ENCODE measurements around the gene POU3F2.
A peak's percentile ranks its signal among the peaks of the same experiment; 100 is the strongest.

Gene POU3F2

GRCh38 chr6:98834060-98835031, at the start of gene POU3F2:
TSS of gene POU3F2 (plus strand) at chr6:98834574. CDS start at chr6:98834874, 300 bp downstream.
- Histone ChIP-seq H4K20me1 (ENCODE audit: insufficient read depth, low read length, poor library complexity, severe bottlenecking) (no peaks in the 10 kb centered on the region), H3K9me3 (ENCODE audit: insufficient read depth, low read depth, low read length) (no peaks in the 10 kb centered on the region), H3K9ac (ENCODE audit: low read depth, low read length, poor library complexity, severe bottlenecking) (peak within 1 kb of the TSS; percentile 71), H3K4me2 (ENCODE audit: low read depth, low read length, poor library complexity, severe bottlenecking) (peak within 1 kb of the TSS; percentile 96), H2AFZ (ENCODE audit: low read length) (peak within 1 kb of the TSS; percentile 99), H3K9me2 (replicated peaks; ENCODE audit: low read depth, low read length) (no peaks in the 10 kb centered on the region), H3K4me3 (ENCODE audit: low read length, poor library complexity, severe bottlenecking) (peak within 1 kb of the TSS; percentile 88), H3K27me3 (ENCODE audit: insufficient read depth, low read length, poor library complexity, severe bottlenecking) (peaks cover 11% of the 10 kb centered on the region), H3K79me2 (ENCODE audit: insufficient read depth, low read length) (peaks cover 12% of the 10 kb centered on the region; the same call in 1 of the 2 replicates), H3K4me1 (ENCODE audit: insufficient read depth, low read length, poor library complexity, severe bottlenecking) (peaks cover 27% of the 10 kb centered on the region), H3K36me3 (ENCODE audit: insufficient read depth, low read length) (no peaks in the 10 kb centered on the region), H3F3A (ENCODE audit: low read depth) (no peaks in the 10 kb centered on the region)
- TF ChIP-seq EZH2phosphoT487 (IDR thresholded peaks at IDR 0.05; ENCODE audit: borderline replicate concordance) (no peak), CTCF (conservative IDR thresholded peaks at IDR 0.05; ENCODE audit: low read length) (no peak)

- no peak overlapping the region for H3K9ac ChIP-seq (ENCODE audit: low read depth, low read length, poor library complexity, severe bottlenecking)
- no peaks in the 10 kb centered on the region for H3K79me2 ChIP-seq (ENCODE audit: insufficient read depth, low read length)
- no peaks in the 10 kb centered on the region for H4K20me1 ChIP-seq (ENCODE audit: insufficient read depth, low read length, poor library complexity, severe bottlenecking)
- no peak overlapping the region for H2AFZ ChIP-seq (ENCODE audit: low read length)
- H3K27me3 ChIP-seq (ENCODE audit: insufficient read depth, low read length, poor library complexity, severe bottlenecking), result no peaks in the 10 kb centered on the region
- H3K4me1 ChIP-seq (ENCODE audit: insufficient read depth, low read length, poor library complexity, severe bottlenecking), result no peaks in the 10 kb centered on the region
- H3K4me3 ChIP-seq (ENCODE audit: low read length, poor library complexity, severe bottlenecking), result no peak overlapping the region
- no peaks in the 10 kb centered on the region for H3F3A ChIP-seq (ENCODE audit: low read depth)
- no peaks in the 10 kb centered on the region for H3K36me3 ChIP-seq (ENCODE audit: insufficient read depth, low read length)
- no peak for TF ChIP-seq EZH2phosphoT487 (IDR thresholded peaks at IDR 0.05; ENCODE audit: borderline replicate concordance)
- no peak for TF ChIP-seq CTCF (conservative IDR thresholded peaks at IDR 0.05; ENCODE audit: low read length)
- H3K9me3 ChIP-seq (ENCODE audit: insufficient read depth, low read depth, low read length), result no peaks in the 10 kb centered on the region
- no peaks in the 10 kb centered on the region for H3K9me2 ChIP-seq (replicated peaks; ENCODE audit: low read depth, low read length)
- no peak overlapping the region for H3K4me2 ChIP-seq (ENCODE audit: low read depth, low read length, poor library complexity, severe bottlenecking)
Observed at GRCh38 chr6:98787435-98787834, 46.9 kb upstream of the POU3F2 start.

- no peak overlapping the region for H3K9ac ChIP-seq (ENCODE audit: low read depth, low read length, poor library complexity, severe bottlenecking)
- TF ChIP-seq EZH2phosphoT487 (IDR thresholded peaks at IDR 0.05; ENCODE audit: borderline replicate concordance), result no peak
- no peak for TF ChIP-seq CTCF (conservative IDR thresholded peaks at IDR 0.05; ENCODE audit: low read length)
- H3K79me2 ChIP-seq (ENCODE audit: insufficient read depth, low read length), result no peaks in the 10 kb centered on the region
- H3K9me2 ChIP-seq (replicated peaks; ENCODE audit: low read depth, low read length), result no peaks in the 10 kb centered on the region
- H3K27me3 ChIP-seq (ENCODE audit: insufficient read depth, low read length, poor library complexity, severe bottlenecking), result no peaks in the 10 kb centered on the region
- no peaks in the 10 kb centered on the region for H3F3A ChIP-seq (ENCODE audit: low read depth)
- no peaks in the 10 kb centered on the region for H3K36me3 ChIP-seq (ENCODE audit: insufficient read depth, low read length)
- no peaks in the 10 kb centered on the region for H4K20me1 ChIP-seq (ENCODE audit: insufficient read depth, low read length, poor library complexity, severe bottlenecking)
- H3K4me1 ChIP-seq (ENCODE audit: insufficient read depth, low read length, poor library complexity, severe bottlenecking), result no peaks in the 10 kb centered on the region
- no peak overlapping the region for H2AFZ ChIP-seq (ENCODE audit: low read length)
- no peak overlapping the region for H3K4me2 ChIP-seq (ENCODE audit: low read depth, low read length, poor library complexity, severe bottlenecking)
- no peaks in the 10 kb centered on the region for H3K9me3 ChIP-seq (ENCODE audit: insufficient read depth, low read depth, low read length)
- no peak overlapping the region for H3K4me3 ChIP-seq (ENCODE audit: low read length, poor library complexity, severe bottlenecking)
Observed at GRCh38 chr6:98787961-98788360, 46.4 kb upstream of the POU3F2 start.

Measured in Loucy (cell line).